Heart right ventricle (tissue), 16 donors: ENCODE measurements around the gene BHLHA15. TPM values are rescaled to one million over a fixed set of nuclear protein-coding genes. Genes with fewer than 3 reads are reported as not detected.
A peak's percentile ranks its signal among the peaks of the same experiment; 100 is the strongest.

Experiments used
- ATAC-seq, 8 donors: fragments of 200-7000 bp; cut with Tn5 transposase; one replicate each; pipeline ENCODE4 v1.9.1; 2020; ENCODE audit warnings: mild to moderate bottlenecking in 8 of 8, moderate library complexity in 8 of 8, moderate number of reproducible peaks in 1 of 8
- DNase-seq, 2 donors: peaks; one replicate each; pipeline ENCODE4 v3.0.0-alpha.2; 2020
- H3K27ac ChIP-seq, 10 donors: fragments of 200-600 bp; sonication (generic) in 2 of 10; one replicate each; pipeline versions ENCODE4 v1.5.0 to v1.8.0; 2020 to 2022; ENCODE audit warnings: mild to moderate bottlenecking in 3 of 10
- H3K27me3 ChIP-seq, 7 donors: fragments of 200-600 bp; one replicate each; pipeline ENCODE4 v1.8.0; 2021 to 2022; ENCODE audit warnings: mild to moderate bottlenecking in 2 of 7
- H3K36me3 ChIP-seq, 9 donors: fragments of 200-600 bp; sonication (generic) in 1 of 9; one replicate each; pipeline versions ENCODE4 v1.5.0 to v1.8.0; 2020 to 2022; ENCODE audit warnings: mild to moderate bottlenecking in 2 of 9
- H3K4me1 ChIP-seq, 9 donors: fragments of 200-600 bp; sonication (generic) in 1 of 9; one replicate each; pipeline versions ENCODE4 v1.5.0 to v1.8.0; 2020 to 2022; ENCODE audit warnings: mild to moderate bottlenecking in 4 of 9
- H3K4me3 ChIP-seq, 10 donors: fragments of 200-600 bp; sonication (generic) in 2 of 10; one replicate each; pipeline versions ENCODE4 v1.5.0 to v1.8.0; 2020 to 2022; ENCODE audit warnings: mild to moderate bottlenecking in 7 of 10, moderate library complexity in 2 of 10
- H3K9me3 ChIP-seq, 11 donors: fragments of 200-600 bp in 10 of 11; sonication (generic) in 2 of 11; one replicate each; pipeline versions ENCODE4 v1.5.0 to v1.8.0; 2013 to 2022; ENCODE audit warnings: mild to moderate bottlenecking in 2 of 11, control low read depth in 1 of 11, moderate library complexity in 1 of 11
- CTCF ChIP-seq, 9 donors: fragments of 200-600 bp; sonication (generic) in 2 of 9; IDR thresholded peaks; one replicate each; pipeline versions ENCODE4 v1.5.0 to v1.8.0; 2021 to 2022; ENCODE audit warnings: antibody characterized with exemption in 9 of 9, mild to moderate bottlenecking in 5 of 9, moderate library complexity in 1 of 9
- WGBS, 2 donors: extraction: QIAGEN DNeasy Blood & Tissue Kit; methylation state at CpG; one replicate each; pipeline ENCODE4 v1.1.7; 2013; ENCODE audit warnings: inconsistent platforms in 1 of 2; 5-methylcytosine and 5-hydroxymethylcytosine counted together
- intact Hi-C, 10 donors: fragments of 100-400 bp; cut with DNase I; formaldehyde crosslinking; loops; one replicate each; pipeline versions ENCODE4 v1.11.1 to v1.14.2; 2022
- polyA plus RNA-seq, 2 donors: library from polyadenylated mRNA; stranded (reverse); fragments of 200-250 nt; gene quantifications; one replicate each; pipeline ENCODE4 v1.2.3, GENCODE V29; 2013
- total RNA-seq, 10 donors: library from RNA; stranded (reverse); fragmentation: NEBNext Ultra II Directional in 3 of 10; extraction: Animal tissue kit (Norgen Biotek cat#: 25700) in 3 of 10; gene quantifications; one replicate each; pipeline versions ENCODE4 v1.2.1 to v1.2.4, GENCODE V29; 2021 to 2023
- donor health status: Arrhythmogenic right ventricular cardiomyopathy.
- donor health status: ischemic (EF 13 %, LVEDD 7.1; RV severe dilation, severe dysfunction).
- donor health status: healthy with polysubstance abuse.
- donor health status: DM: no; HTN: yes; CAD: no.
- donor health status: DM: no; HTN: no; CAD: no.
- donor health status: ischemic (EF 25% LVEDD 6.9; RV normal size, moderate dysfunction).
- donor health status: ischemic (EF 25% LVEDD 5.7; RV mildly dilated, moderate dysfunction).
- donor health status: healthy.
- donor health status: DM: yes; HTN: yes; CAD: no.
- donor health status: Ischemic cardiomyopathy.
- donor health status: ischemic (EF 35%, LVEDD 5.7; RV mildly dilated, moderate dysfunction).
- donor health status: nonischemic (EF 11% LVEDD 7.7; RV severe dilation, severe dysfunction).
- donor health status: DM: yes; HTN: yes; CAD: no.
- donor health status: PGD.
- donor health status: ischemic (EF 29% LVEDD 5.4; RV normal size, mild dysfunction).
- donor health status: nonischemic (EF 23%, LVEDD 6.1; RV moderate dilation, normal function).

The BHLHA15 gene
- total and polyA plus RNA-seq, 12 donors = 0.06 TPM; not detected in 11

GRCh38 chr7:98203261-98203963 is 7.8 kb upstream of the BHLHA15 start:
- 96 to 97% methylated on average over 28 of the region's 28 CpGs for WGBS, 2 donors
- H3K36me3 ChIP-seq = peaks cover 0 to 61% (median 26%) of the 10 kb centered on the region in 9 donors
- intact Hi-C loops = no loop called here
- peaks cover 0 to 10% (median 0%) of the 10 kb centered on the region in 9 donors for H3K4me1 ChIP-seq
- H3K27me3 ChIP-seq = no peaks in the 10 kb centered on the region
- H3K4me3 ChIP-seq = no peak overlapping the region
- no peak for TF ChIP-seq CTCF (IDR thresholded peaks at IDR 0.05)
- H3K9me3 ChIP-seq = peaks cover 0 to 10% (median 0%) of the 10 kb centered on the region in 11 donors
- ATAC-seq (peak in 1 of 8 donors; percentile 11), DNase-seq (no peak)
- H3K27ac ChIP-seq = no peak overlapping the region

- ATAC-seq (no peak), DNase-seq (no peak)
- Histone ChIP-seq H3K27ac (no peak overlapping the region), H3K27me3 (no peaks in the 10 kb centered on the region), H3K36me3 (peaks cover 0 to 61% (median 26%) of the 10 kb centered on the region in 9 donors), H3K4me3 (no peak overlapping the region), H3K9me3 (peaks cover 0 to 3% (median 0%) of the 10 kb centered on the region in 11 donors), H3K4me1 (peaks cover 0 to 10% (median 0%) of the 10 kb centered on the region in 9 donors)
- intact Hi-C loops = no loop called here
- 96 to 97% methylated on average over 18 of the region's 18 CpGs for WGBS, 2 donors
- TF ChIP-seq CTCF (IDR thresholded peaks at IDR 0.05) = no peak
Observed at GRCh38 chr7:98203964-98204605, 7.2 kb upstream of the BHLHA15 start.

GRCh38 chr7:98204670-98205069 is 6.6 kb upstream of the BHLHA15 start:
- 91 to 94% methylated on average over 11 of the region's 11 CpGs for WGBS, 2 donors
- H3K36me3 ChIP-seq = peaks cover 0 to 65% (median 26%) of the 10 kb centered on the region in 9 donors
- H3K27me3 ChIP-seq = no peaks in the 10 kb centered on the region
- no peak overlapping the region for H3K27ac ChIP-seq
- no peak overlapping the region for H3K4me3 ChIP-seq
- ATAC-seq (no peak), DNase-seq (no peak)
- no peaks in the 10 kb centered on the region for H3K9me3 ChIP-seq
- H3K4me1 ChIP-seq = peaks cover 0 to 10% (median 0%) of the 10 kb centered on the region in 9 donors
- intact Hi-C loops = no loop called here
- no peak for TF ChIP-seq CTCF (IDR thresholded peaks at IDR 0.05)

GRCh38 chr7:98205162-98205845 is 5.9 kb upstream of the BHLHA15 start:
- no peak overlapping the region for H3K27ac ChIP-seq
- H3K4me3 ChIP-seq = no peak overlapping the region
- no peak for TF ChIP-seq CTCF (IDR thresholded peaks at IDR 0.05)
- peak in 1 of 8 donors; percentile 27 for ATAC-seq
- H3K36me3 ChIP-seq = peaks cover 0 to 66% (median 26%) of the 10 kb centered on the region in 9 donors
- H3K4me1 ChIP-seq = peaks cover 0 to 10% (median 0%) of the 10 kb centered on the region in 9 donors
- intact Hi-C loops = no loop called here
- no peak for DNase-seq
- H3K9me3 ChIP-seq = no peaks in the 10 kb centered on the region
- WGBS, 2 donors = 96% methylated on average over 47 of the region's 47 CpGs
- H3K27me3 ChIP-seq = no peaks in the 10 kb centered on the region
